ENCODE results near the gene PAEP. TPM values are rescaled to one million over a fixed set of nuclear protein-coding genes. Genes with fewer than 3 reads are reported as not detected.

PAEP gene
- total RNA-seq, 2 donors from 2014 or later: not detected

- ATAC-seq: no peak
- no peak overlapping the region for H3K27ac Mint-ChIP-seq
Measured at GRCh38 chr9:135562235-135562745, 734 bp downstream of the PAEP start.

DNA sequence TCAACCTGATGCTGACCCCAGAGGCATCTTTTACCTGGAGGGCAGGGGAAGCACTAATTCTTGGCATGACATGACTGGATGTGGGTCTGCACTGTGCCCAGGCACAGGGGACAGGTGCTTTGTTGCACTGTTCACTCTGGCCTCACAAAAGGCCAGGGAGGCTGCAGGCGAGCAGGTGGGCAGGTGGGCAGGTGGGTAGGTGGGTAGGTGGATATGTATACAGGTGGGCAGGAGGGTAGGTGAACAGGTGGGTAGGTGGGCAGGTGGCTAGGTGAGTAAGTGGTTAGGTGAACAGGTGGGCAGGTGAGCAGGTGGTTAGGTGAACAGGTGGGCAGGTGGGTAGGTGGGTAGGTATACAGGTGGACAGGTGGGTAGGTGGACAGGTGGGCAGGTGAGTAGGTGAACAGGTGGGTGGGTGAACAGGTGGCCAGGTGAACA, 1.5 kb downstream of the PAEP start:
- no peak overlapping the region for H3K27ac Mint-ChIP-seq
- ATAC-seq: no peak
- no peaks in the 10 kb centered on the region for H3K9me3 Mint-ChIP-seq
- no peak for DNase-seq (ENCODE audit: low spot score in 2 of 2)
- no peaks in the 10 kb centered on the region for H3K36me3 Mint-ChIP-seq

More at GRCh38 chr9:135562235-135562745, 734 bp downstream of the PAEP start:
- no peaks in the 10 kb centered on the region for H3K36me3 Mint-ChIP-seq
- no peak for DNase-seq (ENCODE audit: low spot score in 2 of 2)
- no peaks in the 10 kb centered on the region for H3K9me3 Mint-ChIP-seq

DNA sequence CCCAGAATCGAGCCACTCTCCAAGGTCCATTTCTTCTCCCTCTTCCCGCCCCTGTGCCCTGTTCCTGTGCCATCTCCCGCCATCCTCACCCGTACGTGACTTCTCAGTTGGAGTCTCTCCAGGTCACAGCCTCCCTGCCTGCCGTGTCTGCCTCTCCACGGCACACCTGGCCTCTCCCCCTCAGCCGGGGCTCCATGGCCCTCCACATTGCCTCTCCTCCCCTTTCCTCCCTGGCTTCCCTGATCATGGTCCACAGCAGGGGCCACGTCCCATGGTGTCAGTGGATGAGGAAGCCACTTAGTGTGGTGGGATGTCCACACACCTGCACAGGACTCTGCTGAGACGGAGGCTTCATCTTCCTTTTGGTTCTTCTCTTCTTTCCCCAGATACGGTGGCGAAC, 2.3 kb downstream of the PAEP start:
- Mint-ChIP-seq H3K36me3 (no peaks in the 10 kb centered on the region), H3K27ac (no peak overlapping the region), H3K9me3 (no peaks in the 10 kb centered on the region)
- DNase-seq (ENCODE audit: low spot score in 2 of 2) (no peak), ATAC-seq (no peak)

GRCh38 chr9:135565141-135565628, 3.6 kb downstream of the PAEP start:
- DNase-seq (ENCODE audit: low spot score in 2 of 2) (no peak), ATAC-seq (no peak)
- Mint-ChIP-seq H3K27ac (no peak overlapping the region), H3K9me3 (no peaks in the 10 kb centered on the region), H3K36me3 (no peaks in the 10 kb centered on the region)

DNA sequence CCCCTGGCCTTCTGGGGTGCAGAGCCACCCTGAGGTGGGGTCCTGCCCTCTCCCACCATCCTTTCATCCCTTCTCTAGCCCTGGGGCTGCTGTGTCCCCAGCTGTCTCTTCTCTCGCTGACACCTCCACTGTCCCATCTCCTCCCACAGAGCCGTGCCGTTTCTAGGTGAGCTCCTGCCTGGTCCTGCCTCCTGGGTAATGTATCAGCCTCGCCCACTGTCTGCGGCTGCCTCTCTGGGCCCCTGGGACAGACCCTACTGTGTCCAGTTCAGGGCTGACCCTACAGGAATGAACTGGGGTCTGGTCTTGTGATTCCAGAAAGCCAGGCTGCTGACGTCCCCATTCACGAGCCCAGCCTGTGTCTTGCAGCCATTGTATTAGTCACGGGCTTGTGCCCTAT, 4.1 kb downstream of the PAEP start:
- Mint-ChIP-seq H3K27ac (no peak overlapping the region), H3K9me3 (no peaks in the 10 kb centered on the region), H3K36me3 (no peaks in the 10 kb centered on the region)
- ATAC-seq: no peak
- no peak for DNase-seq (ENCODE audit: low spot score in 2 of 2)

GRCh38 chr9:135566552-135566951, 5.0 kb downstream of the PAEP start:
- no peaks in the 10 kb centered on the region for H3K9me3 Mint-ChIP-seq
- DNase-seq (ENCODE audit: low spot score in 2 of 2) (no peak), ATAC-seq (no peak)
- H3K27ac Mint-ChIP-seq: peak overlapping the region in 1 of 2 donors; percentile 30
- no peaks in the 10 kb centered on the region for H3K36me3 Mint-ChIP-seq

- no peak overlapping the region for H3K27ac Mint-ChIP-seq
- no peaks in the 10 kb centered on the region for H3K9me3 Mint-ChIP-seq
- H3K36me3 Mint-ChIP-seq: no peaks in the 10 kb centered on the region
- ATAC-seq (no peak), DNase-seq (ENCODE audit: low spot score in 2 of 2) (no peak)
Measured at GRCh38 chr9:135567311-135567710, 5.8 kb downstream of the PAEP start.

- Mint-ChIP-seq H3K9me3 (no peaks in the 10 kb centered on the region), H3K36me3 (no peaks in the 10 kb centered on the region), H3K27ac (no peak overlapping the region)
- no peak for ATAC-seq
- DNase-seq (ENCODE audit: low spot score in 2 of 2): peak in 1 of 2 donors; percentile 4
Measured at GRCh38 chr9:135568026-135568425, 6.5 kb downstream of the PAEP start.

DNA sequence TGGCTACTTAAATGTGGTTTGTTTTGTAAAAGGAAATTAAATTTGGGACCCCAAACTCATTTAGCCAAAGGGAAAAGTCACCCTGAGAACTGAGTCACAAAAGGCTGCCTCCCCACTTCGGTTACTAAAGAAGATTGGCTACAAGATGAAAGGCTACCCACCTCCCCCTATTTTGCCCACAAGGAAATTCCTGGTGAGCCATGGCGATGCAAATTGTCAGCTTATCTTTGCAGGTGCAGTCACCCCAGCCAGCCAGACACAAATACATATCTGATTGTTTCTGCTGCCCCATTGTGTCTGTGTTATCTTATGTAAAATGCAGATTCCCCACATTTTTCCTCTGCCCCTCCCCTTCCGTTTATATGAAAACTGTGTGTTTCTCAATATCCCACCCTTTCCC, 8.9 kb downstream of the PAEP start:
- Mint-ChIP-seq H3K9me3 (no peaks in the 10 kb centered on the region), H3K27ac (no peak overlapping the region)
- no peak for ATAC-seq

GRCh38 chr9:135572233-135572632, 10.7 kb downstream of the PAEP start:
- no peaks in the 10 kb centered on the region for H3K9me3 Mint-ChIP-seq
- DNase-seq (ENCODE audit: low spot score in 2 of 2) (no peak), ATAC-seq (no peak)
- no peaks in the 10 kb centered on the region for H3K36me3 Mint-ChIP-seq
- H3K27ac Mint-ChIP-seq: no peak overlapping the region

More for the DNA sequence above, 8.9 kb downstream of the PAEP start:
- DNase-seq (ENCODE audit: low spot score in 2 of 2): no peak
- no peaks in the 10 kb centered on the region for H3K36me3 Mint-ChIP-seq

GRCh38 chr9:135573124-135573523, 11.6 kb downstream of the PAEP start:
- H3K36me3 Mint-ChIP-seq: no peaks in the 10 kb centered on the region
- ATAC-seq (no peak), DNase-seq (ENCODE audit: low spot score in 2 of 2) (no peak)
- H3K9me3 Mint-ChIP-seq: no peaks in the 10 kb centered on the region
- no peak overlapping the region for H3K27ac Mint-ChIP-seq

- Mint-ChIP-seq H3K9me3 (no peaks in the 10 kb centered on the region), H3K36me3 (no peaks in the 10 kb centered on the region), H3K27ac (no peak overlapping the region)
- no peak for ATAC-seq
- no peak for DNase-seq (ENCODE audit: low spot score in 2 of 2)
Measured at GRCh38 chr9:135574331-135574730, 12.8 kb downstream of the PAEP start.

GRCh38 chr9:135574943-135575342, 13.4 kb downstream of the PAEP start:
- no peaks in the 10 kb centered on the region for H3K9me3 Mint-ChIP-seq
- no peak overlapping the region for H3K27ac Mint-ChIP-seq
- H3K36me3 Mint-ChIP-seq: no peaks in the 10 kb centered on the region
- ATAC-seq (no peak), DNase-seq (ENCODE audit: low spot score in 2 of 2) (no peak)

GRCh38 chr9:135575995-135576631, 14.6 kb downstream of the PAEP start:
- Mint-ChIP-seq H3K9me3 (no peaks in the 10 kb centered on the region), H3K27ac (no peak overlapping the region), H3K36me3 (no peaks in the 10 kb centered on the region)
- DNase-seq (ENCODE audit: low spot score in 2 of 2): no peak
- ATAC-seq: no peak

GRCh38 chr9:135577256-135577655, 15.7 kb downstream of the PAEP start:
- H3K9me3 Mint-ChIP-seq: no peaks in the 10 kb centered on the region

DNA sequence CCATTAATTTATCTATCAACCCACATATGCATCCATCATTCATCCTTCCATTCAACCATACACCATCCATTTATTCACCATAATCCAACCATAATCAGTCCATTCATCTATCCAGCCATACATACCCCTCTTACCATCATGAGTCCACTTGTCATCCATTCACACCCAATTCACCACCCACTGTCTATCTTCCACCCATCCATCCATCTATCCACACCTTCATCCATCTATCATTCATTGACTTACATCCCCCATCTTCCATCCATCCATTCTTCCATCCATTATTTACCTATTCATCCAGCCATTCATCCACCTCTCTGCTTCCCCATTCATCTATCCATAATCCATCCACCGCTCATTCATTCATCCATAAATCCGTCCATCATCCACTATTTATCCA, 17.8 kb downstream of the PAEP start:
- H3K9me3 Mint-ChIP-seq: no peaks in the 10 kb centered on the region

More at GRCh38 chr9:135577256-135577655, 15.7 kb downstream of the PAEP start:
- no peak for ATAC-seq
- no peaks in the 10 kb centered on the region for H3K36me3 Mint-ChIP-seq
- no peak for DNase-seq (ENCODE audit: low spot score in 2 of 2)
- H3K27ac Mint-ChIP-seq: no peak overlapping the region

DNA sequence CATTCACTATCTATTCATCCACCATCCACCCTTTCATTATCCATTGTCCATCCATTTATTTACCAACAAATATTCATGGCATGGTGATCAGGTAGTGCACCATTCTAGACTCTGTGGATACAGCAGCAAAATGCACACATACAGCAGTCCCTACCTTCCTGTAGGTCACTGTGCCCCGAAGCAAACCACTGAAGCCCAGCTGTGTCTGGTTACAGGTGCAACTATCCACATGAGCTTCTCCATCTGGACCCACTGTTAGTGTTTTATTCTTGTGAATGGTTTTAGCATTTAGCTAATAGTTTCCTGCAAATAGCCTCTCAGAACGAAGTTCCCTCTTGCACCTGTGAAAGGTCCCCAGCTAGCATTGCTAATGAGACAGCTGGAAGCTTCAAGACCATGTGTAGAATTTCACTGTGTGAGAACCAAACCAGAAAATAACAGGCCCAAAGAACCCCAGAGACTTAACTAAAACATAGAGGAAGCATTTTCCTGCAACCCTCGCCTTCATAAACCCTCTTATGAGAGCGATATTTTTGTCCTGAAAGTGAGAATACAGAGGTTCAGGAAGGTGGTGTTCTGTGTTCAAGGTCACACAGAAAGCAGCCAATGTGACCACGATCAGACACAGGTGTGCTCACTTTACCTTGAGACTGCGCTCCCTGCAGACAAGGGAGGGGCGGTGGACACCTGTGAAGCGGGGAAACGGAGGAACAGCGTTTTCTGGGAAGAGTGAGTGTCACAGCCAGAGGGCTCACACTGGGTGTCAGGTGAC, 18.5 kb downstream of the PAEP start:
- ATAC-seq: no peak
- DNase-seq (ENCODE audit: low spot score in 2 of 2): no peak
- Mint-ChIP-seq H3K27ac (no peak overlapping the region), H3K36me3 (no peaks in the 10 kb centered on the region), H3K9me3 (no peaks in the 10 kb centered on the region)

More for the DNA sequence above, 17.8 kb downstream of the PAEP start:
- no peak overlapping the region for H3K27ac Mint-ChIP-seq
- H3K36me3 Mint-ChIP-seq: no peaks in the 10 kb centered on the region
- ATAC-seq (no peak), DNase-seq (ENCODE audit: low spot score in 2 of 2) (no peak)

Data from activated naive CD4-positive, alpha-beta T cell treated with anti-CD3 and anti-CD28 coated beads, Interleukin-2, amount 50 U/mL, for 72 hours (primary cell).